ENCODE results near the gene MICAL2. TPM values are rescaled to one million over a fixed set of nuclear protein-coding genes. Genes with fewer than 3 reads are reported as not detected.

MICAL2 gene
- total RNA-seq, 1 donor, result 156 TPM

GRCh38 chr11:12251666-12252560 is 141.5 kb downstream of the MICAL2 start:
- H3K4me2 ChIP-seq (ENCODE audit: insufficient read depth, low read length), result no peak overlapping the region
- TF ChIP-seq CTCF (IDR thresholded peaks at IDR 0.05; ENCODE audit: extremely low read depth, low read depth, low read length), result no peak
- peaks cover 97% of the 10 kb centered on the region for H3K36me3 ChIP-seq (ENCODE audit: insufficient read depth, low read length)
- H3K4me1 ChIP-seq (ENCODE audit: insufficient read depth, low read length), result no peaks in the 10 kb centered on the region
- no peak overlapping the region for H3K27ac ChIP-seq (ENCODE audit: low read depth, low read length)
- peaks cover 3% of the 10 kb centered on the region for H4K20me1 ChIP-seq (ENCODE audit: insufficient read depth, low read length)
- no peak overlapping the region for H3K4me3 ChIP-seq (ENCODE audit: insufficient read depth, low read length)
- H3K79me2 ChIP-seq (ENCODE audit: insufficient read depth, low read length), result peaks cover 9% of the 10 kb centered on the region
- H3K27me3 ChIP-seq (ENCODE audit: insufficient read depth, low read length), result no peaks in the 10 kb centered on the region
- no peak overlapping the region for H2AFZ ChIP-seq (ENCODE audit: low read length)
- H3K9me3 ChIP-seq (ENCODE audit: low read depth, low read length), result no peaks in the 10 kb centered on the region
- peak; percentile 77 for DNase-seq (ENCODE audit: insufficient read length, low spot score, missing footprints)

- H3K4me2 ChIP-seq (ENCODE audit: insufficient read depth, low read length), result no peak overlapping the region
- H3K27ac ChIP-seq (ENCODE audit: low read depth, low read length), result no peak overlapping the region
- peaks cover 6% of the 10 kb centered on the region for H4K20me1 ChIP-seq (ENCODE audit: insufficient read depth, low read length)
- H3K9me3 ChIP-seq (ENCODE audit: low read depth, low read length), result no peaks in the 10 kb centered on the region
- peaks cover 3% of the 10 kb centered on the region for H3K4me1 ChIP-seq (ENCODE audit: insufficient read depth, low read length)
- H2AFZ ChIP-seq (ENCODE audit: low read length), result no peak overlapping the region
- H3K27me3 ChIP-seq (ENCODE audit: insufficient read depth, low read length), result no peaks in the 10 kb centered on the region
- no peak for TF ChIP-seq CTCF (IDR thresholded peaks at IDR 0.05; ENCODE audit: extremely low read depth, low read depth, low read length)
- peaks cover 97% of the 10 kb centered on the region for H3K36me3 ChIP-seq (ENCODE audit: insufficient read depth, low read length)
- peak; percentile 13 for DNase-seq (ENCODE audit: insufficient read length, low spot score, missing footprints)
- H3K79me2 ChIP-seq (ENCODE audit: insufficient read depth, low read length), result peaks cover 5% of the 10 kb centered on the region
- no peak overlapping the region for H3K4me3 ChIP-seq (ENCODE audit: insufficient read depth, low read length)
These were observed 143.5 kb downstream of the MICAL2 start for GRCh38 chr11:12253843-12254281.

GRCh38 chr11:12258451-12258850 is 148.1 kb downstream of the MICAL2 start:
- Histone ChIP-seq H3K79me2 (ENCODE audit: insufficient read depth, low read length) (no peaks in the 10 kb centered on the region), H3K4me1 (ENCODE audit: insufficient read depth, low read length) (peaks cover 3% of the 10 kb centered on the region), H3K9me3 (ENCODE audit: low read depth, low read length) (no peaks in the 10 kb centered on the region), H3K4me3 (ENCODE audit: insufficient read depth, low read length) (no peak overlapping the region), H3K27ac (ENCODE audit: low read depth, low read length) (peak overlapping the region; percentile 1), H3K4me2 (ENCODE audit: insufficient read depth, low read length) (no peak overlapping the region), H3K36me3 (ENCODE audit: insufficient read depth, low read length) (peaks cover 97% of the 10 kb centered on the region), H2AFZ (ENCODE audit: low read length) (no peak overlapping the region), H4K20me1 (ENCODE audit: insufficient read depth, low read length) (peaks cover 11% of the 10 kb centered on the region), H3K27me3 (ENCODE audit: insufficient read depth, low read length) (no peaks in the 10 kb centered on the region)
- no peak for TF ChIP-seq CTCF (IDR thresholded peaks at IDR 0.05; ENCODE audit: extremely low read depth, low read depth, low read length)
- peak; percentile 86 for DNase-seq (ENCODE audit: insufficient read length, low spot score, missing footprints)

- peaks cover 3% of the 10 kb centered on the region for H3K4me1 ChIP-seq (ENCODE audit: insufficient read depth, low read length)
- H3K36me3 ChIP-seq (ENCODE audit: insufficient read depth, low read length), result peaks cover 100% of the 10 kb centered on the region
- H3K27me3 ChIP-seq (ENCODE audit: insufficient read depth, low read length), result no peaks in the 10 kb centered on the region
- TF ChIP-seq CTCF (IDR thresholded peaks at IDR 0.05; ENCODE audit: extremely low read depth, low read depth, low read length), result no peak
- no peak overlapping the region for H3K27ac ChIP-seq (ENCODE audit: low read depth, low read length)
- peak; percentile 4 for DNase-seq (ENCODE audit: insufficient read length, low spot score, missing footprints)
- H2AFZ ChIP-seq (ENCODE audit: low read length), result no peak overlapping the region
- H3K79me2 ChIP-seq (ENCODE audit: insufficient read depth, low read length), result no peaks in the 10 kb centered on the region
- H3K9me3 ChIP-seq (ENCODE audit: low read depth, low read length), result no peaks in the 10 kb centered on the region
- H3K4me2 ChIP-seq (ENCODE audit: insufficient read depth, low read length), result no peak overlapping the region
- H4K20me1 ChIP-seq (ENCODE audit: insufficient read depth, low read length), result peaks cover 11% of the 10 kb centered on the region
- no peak overlapping the region for H3K4me3 ChIP-seq (ENCODE audit: insufficient read depth, low read length)
These were observed 149.6 kb downstream of the MICAL2 start for GRCh38 chr11:12259956-12260355.

Data from osteoblast (primary cell).